ELR (cell line): ENCODE data around the gene CSNK1E.
A peak's percentile ranks its signal among the peaks of the same experiment; 100 is the strongest.
"Not testable (repeated sequence)": the region's sequence is repeated elsewhere in the genome, so short reads cannot be mapped to it uniquely, and the experiment has no call there.

Experiments
- DNase-seq: peaks from one replicate; pipeline ENCODE4 v3.0.0-alpha.2; 2015; ENCODE audit warnings: low read depth

The CSNK1E gene

GRCh38 chr22:38317122-38317994 lies at the start of gene CSNK1E:
TSS of gene CSNK1E (minus strand) at chr22:38317433. CDS start at chr22:38314157, 3,276 bp downstream.
- peak; percentile 77 for DNase-seq

DNA sequence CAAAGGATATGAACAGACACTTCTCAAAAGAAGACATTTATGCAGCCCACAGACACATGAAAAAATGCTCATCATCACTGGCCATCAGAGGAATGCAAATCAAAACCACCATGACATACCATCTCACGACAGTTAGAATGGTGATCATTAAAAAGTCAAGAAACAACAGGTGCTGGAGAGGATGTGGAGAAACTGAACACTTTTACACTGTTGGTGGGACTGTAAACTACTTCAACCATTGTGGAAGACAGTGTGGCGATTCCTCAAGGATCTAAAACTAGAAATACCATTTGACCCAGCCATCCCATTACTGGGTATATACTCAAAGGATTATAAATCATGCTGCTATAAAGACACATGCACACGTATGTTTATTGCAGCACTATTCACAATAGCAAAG lies 48.6 kb upstream of the CSNK1E start:
- DNase-seq, result not testable (repeated sequence)

GRCh38 chr22:38365174-38365573 lies 47.9 kb upstream of the CSNK1E start:
- not testable (repeated sequence) for DNase-seq

DNA sequence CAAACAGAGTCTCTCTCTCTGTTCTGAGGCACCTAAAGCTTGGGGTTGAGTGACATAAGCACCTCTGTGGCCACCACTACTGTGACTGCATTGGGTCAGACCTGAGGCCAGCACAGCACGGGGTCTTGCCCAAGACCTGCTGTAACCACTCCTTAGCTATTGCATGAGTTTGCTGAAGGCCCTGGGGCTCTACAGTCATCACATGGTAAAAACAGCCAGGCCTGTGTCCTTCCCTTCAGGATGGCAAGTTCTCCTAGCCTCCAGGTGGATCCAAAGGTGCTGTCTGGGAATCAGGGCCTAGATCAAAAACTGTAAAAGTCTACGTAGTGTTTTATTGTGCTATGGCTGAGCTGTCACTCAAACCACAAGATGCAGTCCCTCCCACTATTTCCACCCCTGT lies 43.3 kb upstream of the CSNK1E start:
- DNase-seq, result not testable (repeated sequence)

DNA sequence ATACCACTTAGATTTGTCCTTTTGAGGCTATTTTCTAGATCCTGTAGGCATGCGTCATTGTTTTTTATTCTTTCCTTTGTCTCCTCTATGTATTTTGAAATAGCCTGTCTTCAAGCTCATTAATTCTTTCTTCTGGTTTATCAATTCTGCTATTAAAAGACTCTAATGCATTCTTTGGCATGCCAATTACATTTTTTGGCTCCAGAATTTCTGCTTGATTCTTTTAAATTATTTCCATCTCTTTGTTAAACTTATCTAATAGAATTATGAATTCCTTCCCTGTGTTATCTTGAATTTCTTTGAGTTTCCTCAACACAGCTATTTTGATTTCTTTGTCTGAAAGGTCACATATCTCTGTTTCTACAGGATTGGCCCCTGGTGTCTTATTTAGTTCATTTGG lies 42.6 kb upstream of the CSNK1E start:
- DNase-seq, result not testable (repeated sequence)

DNA sequence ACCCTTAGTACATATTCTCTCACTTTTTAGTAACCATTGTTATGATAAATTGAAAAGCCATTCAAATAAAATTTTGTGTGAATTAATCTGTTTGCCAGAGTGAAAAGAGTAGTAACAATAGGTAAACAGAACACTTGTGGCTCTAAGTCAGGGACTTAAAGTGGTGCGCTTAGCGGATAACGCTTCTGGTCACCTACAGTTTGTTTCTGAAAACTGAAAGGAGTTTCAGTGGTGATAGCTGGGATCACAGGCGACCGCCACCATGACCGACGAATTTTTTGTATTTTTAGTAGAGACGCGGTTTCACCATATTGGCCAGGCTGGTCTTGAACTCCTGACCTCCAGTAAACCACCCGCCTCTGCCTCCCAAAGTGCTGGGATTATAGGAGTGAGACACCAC lies 40.7 kb upstream of the CSNK1E start:
- not testable (repeated sequence) for DNase-seq

- DNase-seq, result no peak
Observed at GRCh38 chr22:38355275-38355674, 38.0 kb upstream of the CSNK1E start.

GRCh38 chr22:38353701-38354100 lies 36.5 kb upstream of the CSNK1E start:
- no peak for DNase-seq

GRCh38 chr22:38353142-38353629 lies 36.0 kb upstream of the CSNK1E start:
- DNase-seq, result peak; percentile 70

DNA sequence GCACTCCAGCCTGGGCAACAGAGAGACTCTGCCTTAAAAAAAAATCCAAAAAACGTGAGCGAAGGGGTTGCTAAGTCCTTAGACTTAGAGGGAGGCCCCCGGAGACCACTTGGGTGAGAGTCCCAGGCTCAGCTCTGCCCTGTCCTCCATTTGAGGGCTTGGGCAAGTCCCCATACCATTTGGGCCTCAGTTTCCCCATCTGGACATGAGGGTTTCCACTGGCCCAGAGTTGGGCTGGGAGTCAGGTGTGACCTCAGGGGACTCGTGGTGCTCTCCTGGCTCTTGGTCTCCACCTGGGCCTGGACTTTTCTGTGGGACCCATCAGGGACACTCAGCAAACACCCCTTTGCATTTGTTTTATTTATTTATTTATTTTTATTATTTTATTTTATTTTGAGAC lies 35.2 kb upstream of the CSNK1E start:
- DNase-seq, result no peak

- no peak for DNase-seq
Observed at GRCh38 chr22:38350444-38351359, 33.5 kb upstream of the CSNK1E start.

DNA sequence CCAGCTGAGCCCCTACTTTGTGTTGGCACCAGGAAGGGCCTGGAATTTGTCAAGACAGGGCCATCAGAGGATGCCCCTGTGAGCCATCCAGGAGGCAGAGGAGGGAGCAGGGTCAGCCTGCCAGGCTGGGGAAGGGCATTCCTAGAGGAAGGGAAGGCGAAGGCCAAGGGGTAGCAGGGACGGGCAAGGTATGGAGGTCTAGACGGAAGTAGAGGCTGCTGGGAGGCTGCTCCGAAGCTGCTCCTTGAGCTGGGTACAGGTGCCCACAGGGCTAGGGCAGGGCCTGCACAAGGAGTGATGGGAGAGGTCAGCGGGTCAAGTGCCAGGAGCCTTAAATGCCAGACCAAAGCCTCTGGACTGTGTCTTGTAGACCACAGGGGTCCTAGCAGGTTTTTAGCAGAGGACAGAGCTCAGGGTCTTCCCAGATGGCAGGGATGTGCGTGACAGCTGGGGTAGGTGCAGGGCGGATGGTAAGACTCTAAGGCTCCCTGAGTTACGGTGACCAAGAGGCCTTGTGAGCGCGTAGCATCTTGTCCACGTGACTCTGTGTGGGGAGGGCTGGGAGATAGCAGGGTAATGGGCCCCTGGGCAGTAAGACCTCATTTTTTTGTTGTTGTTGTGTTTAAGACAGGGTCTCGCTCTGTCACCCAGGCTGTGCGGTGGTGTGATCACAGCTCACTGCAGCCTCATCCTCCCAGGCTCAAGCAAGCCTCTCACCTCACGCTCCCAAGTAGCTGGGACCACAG lies 31.7 kb upstream of the CSNK1E start:
- DNase-seq, result no peak

GRCh38 chr22:38347944-38348750 lies 30.9 kb upstream of the CSNK1E start:
- peak; percentile 83 for DNase-seq

DNA sequence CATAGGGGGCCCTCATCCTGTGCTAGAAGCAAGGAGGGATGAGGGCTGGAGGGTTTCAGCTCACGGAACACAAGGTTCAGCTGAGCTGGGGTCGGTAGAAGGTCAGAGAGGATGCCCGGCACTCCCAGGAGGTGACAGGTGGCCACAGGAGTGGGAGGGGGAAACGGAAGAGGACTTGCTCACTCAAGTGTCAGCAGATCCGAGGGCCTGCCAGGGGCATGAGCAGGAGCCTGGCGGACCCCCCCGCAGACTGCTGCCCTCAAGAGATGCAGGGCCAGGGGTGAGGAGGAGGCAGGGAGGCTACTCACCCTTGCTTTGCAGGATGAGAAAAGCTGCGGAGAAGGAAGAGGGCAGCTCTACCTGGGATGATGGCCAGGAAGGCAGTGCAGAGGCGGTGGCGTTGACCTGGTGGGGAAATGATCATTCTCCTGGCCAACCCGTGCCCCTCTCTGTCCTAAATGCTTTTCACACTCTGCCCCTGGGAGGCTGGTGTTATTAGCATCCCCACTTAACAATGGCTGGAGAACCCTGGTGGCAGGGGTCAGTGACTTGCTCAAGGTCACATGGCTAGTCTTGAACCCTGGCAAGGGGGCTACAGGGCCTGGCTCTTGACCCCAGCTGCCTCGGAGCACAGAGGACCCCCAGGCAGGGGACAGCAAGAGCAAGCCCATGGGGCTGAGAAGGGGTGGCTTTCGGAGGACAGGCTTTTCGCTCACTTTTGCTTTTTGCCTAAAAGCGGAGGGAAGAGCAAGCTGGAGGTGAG lies 30.1 kb upstream of the CSNK1E start:
- DNase-seq, result no peak

DNA sequence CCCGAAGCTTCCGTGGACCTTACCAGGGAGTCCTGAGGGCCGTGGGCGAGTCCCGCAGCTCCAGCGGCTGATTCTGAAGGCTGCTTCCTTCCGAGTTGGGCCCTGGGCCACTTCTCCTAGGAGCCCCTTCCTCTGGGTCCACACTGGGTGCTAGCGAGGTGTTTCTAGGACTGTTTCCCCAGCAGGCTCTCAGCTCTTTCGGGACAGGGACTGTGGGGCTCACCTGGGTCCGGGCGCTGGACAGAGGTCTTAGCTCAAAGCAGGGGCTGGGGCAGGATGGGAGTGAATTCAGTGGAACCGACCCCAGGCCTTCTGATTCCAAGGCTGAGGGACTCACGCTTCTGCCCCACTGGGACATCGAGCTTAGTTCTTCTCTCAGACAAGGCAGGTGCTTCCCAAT lies 29.3 kb upstream of the CSNK1E start:
- DNase-seq, result no peak

DNA sequence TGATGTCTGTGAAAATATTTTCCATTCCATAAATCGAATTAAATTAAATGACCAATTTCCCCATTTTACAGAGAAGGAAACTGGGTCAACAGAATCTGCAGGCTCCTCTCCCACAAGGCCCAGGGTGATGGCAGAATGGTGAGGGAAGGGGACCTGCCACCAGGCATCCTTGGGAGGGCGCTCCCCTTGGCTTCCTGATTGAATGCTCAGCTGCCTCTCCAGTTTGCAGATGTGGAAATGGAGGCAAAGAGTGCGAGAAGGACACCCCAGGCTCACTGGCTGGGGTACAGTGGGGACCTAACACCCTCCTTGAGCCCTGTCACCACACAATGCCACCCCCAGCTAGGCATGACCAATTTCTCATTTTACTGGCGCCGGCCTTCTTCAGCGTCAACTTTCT lies 28.5 kb upstream of the CSNK1E start:
- DNase-seq, result no peak

DNA sequence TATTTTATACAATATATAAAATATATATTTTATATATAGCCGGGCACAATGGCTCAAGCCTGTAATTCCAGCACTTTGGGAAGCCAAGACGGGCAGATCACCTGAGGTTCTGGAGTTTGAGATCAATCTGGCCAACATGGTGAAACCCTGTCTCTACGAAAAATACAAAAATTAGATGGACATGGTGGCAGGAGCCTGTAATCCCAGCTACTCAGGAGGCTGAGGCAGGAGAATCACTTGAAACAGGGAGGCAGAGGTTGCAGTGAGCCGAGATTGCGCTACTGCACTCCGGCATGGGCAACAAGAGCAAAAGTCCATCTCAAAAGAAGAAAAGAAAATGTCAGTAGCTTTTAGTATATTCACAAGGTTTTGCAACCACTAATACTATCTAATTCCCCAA lies 22.7 kb upstream of the CSNK1E start:
- not testable (repeated sequence) for DNase-seq

- DNase-seq, result peak; percentile 40
Observed at GRCh38 chr22:38338772-38339379, 21.6 kb upstream of the CSNK1E start.

DNA sequence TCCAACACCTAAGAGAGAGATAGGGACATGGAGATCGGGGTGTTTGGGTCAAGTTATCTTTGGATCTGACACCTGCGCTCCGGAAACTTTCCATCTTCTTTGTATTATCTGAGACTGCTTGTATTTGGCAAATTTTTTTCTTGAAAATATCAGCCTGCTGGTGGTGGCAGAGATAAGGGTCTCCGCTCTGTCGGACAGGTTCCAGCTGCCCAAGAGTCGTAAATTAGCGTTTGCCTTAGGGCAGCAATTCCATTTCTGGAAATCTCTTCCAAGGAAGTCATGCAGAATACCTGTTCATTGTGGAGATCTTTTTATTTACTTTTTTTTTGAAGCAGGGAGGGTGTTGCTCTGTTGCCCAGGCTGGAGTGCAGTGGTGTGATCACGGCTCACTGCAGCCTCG lies 19.5 kb upstream of the CSNK1E start:
- no peak for DNase-seq

GRCh38 chr22:38335077-38335476 lies 17.8 kb upstream of the CSNK1E start:
- peak; percentile 72 for DNase-seq
